Stimulated activated CD4-positive, alpha-beta T cell treated with anti-CD3 and anti-CD28 coated beads, Interleukin-4, amount 100 ng/mL, for 48 hours (primary cell): ENCODE data around the gene PPP1R3G.

ENCODE experiments used
- DNase-seq, 2 donors: peaks; one replicate each; pipeline ENCODE4 v3.0.0-alpha.2; 2020; ENCODE audit warnings: low read depth in 2 of 2

Gene PPP1R3G

DNA sequence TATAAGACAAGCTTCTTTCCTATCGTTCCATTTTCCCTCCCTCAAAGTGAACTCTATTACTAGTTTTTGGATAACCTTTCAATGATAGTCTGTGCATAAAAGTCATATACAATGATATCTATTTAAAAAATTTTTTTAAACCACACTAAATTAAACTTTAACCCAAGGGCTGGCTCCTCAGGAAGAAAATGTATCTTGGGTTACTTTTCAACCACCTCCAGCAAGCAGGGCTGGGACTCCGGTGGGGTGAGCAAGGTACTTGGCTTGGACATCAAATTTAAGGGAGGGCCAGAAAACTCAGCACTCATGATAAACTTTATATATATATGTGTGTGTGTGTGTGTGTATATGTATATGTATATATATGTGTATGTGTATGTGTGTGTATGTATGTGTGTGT is 13.9 kb upstream of the PPP1R3G start:
- no peak for DNase-seq

DNA sequence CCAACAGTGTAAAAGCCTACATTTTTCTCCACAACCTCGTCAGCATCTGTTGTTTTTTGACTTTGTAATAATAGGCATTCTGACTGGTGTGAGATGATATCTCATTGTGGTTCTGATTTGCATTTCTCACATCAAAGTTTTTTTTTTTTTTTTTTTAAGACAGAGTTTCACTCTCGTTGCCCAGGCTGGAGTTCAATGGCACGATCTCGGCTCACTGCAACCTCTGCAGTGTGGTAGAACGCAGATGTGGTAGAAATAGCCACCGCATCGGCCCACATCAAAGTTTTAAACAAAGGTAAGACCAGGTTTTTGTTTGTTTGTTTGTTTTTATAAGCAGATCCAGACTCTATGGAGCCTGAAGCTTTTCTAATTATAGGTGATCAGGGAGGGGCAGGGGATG is 12.7 kb upstream of the PPP1R3G start:
- DNase-seq = no peak

DNA sequence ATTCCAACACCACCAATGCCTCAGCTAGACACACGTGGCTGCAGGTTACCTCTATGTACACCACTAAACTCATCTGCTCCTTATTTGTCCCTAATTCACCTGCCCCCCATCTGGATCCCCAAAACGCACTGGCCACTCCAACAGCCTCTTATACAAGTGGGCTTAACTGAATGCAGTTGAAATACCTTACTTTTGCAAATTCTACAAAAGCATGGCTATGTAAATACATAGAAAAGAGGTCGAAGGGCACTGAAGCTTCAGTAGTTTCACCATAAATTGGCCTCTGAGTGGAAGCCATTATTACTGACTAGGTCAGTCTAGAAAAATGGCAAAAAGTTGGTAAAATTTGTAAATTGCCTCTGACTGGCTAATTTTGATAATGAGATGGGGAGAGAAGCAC is 11.1 kb upstream of the PPP1R3G start:
- DNase-seq = no peak

DNA sequence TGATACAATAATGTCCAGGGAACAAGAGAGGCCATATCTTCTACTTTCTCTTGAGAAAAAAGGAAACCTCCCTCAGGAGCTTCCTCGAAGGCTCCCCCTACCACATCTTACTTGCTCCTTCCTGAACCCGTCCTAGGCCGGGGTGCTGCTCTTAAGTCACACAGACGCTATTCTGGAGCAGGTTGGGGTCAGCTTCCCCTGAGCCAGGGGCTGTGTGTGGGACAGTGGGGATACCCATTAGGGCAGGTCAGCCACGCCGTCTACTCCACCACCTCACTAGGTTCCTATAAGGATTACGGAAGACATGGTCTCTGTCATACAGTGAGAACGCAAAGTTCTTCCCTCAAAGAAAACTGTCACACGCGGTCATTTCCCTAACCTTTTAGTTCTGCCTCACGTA is 8.2 kb upstream of the PPP1R3G start:
- DNase-seq = no peak

DNA sequence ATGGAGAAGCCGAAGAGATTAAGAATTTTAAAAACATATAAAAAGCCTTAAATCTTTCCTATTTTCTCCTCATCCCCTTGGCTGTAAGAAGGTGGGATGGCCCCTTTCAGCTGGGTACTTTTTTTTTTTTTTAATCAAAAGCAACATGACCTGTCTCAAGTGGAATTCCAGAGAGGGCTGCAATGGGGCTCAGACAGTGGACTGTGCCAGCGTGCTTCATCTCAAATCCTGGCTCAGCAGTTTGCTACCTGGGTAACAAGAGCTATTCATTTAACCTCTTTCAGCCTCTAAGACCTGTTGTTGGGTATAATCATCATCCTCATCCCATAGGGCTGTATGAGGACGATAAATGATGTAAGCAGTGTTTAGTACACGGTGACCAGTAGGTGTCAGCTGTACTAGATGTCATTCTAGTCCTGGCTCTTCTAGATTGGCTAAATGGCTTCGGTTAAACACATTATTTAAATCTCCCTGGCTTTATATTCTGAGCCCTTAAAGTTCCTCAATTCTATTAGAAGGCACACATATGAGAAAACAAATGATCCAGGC is 6.9 kb upstream of the PPP1R3G start:
- DNase-seq = no peak

DNA sequence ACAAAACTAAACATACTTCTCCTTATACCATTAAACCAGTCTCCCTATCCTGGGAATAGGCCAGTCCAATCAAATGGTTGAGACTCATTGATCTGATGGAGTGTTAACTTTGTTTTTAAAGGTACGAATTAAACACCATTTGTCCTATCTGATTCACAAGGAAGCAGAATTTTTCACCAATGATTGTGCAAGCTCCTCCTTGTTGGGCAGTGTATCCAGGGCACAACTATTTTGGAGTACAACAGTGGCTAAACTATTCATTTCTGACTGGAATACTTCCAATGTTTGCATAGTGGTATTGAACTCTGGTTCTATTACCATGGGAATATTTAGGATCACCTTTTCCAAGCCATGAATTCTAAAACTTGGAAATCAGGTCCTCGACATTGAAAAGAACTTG is 5.4 kb upstream of the PPP1R3G start:
- DNase-seq = no peak

DNA sequence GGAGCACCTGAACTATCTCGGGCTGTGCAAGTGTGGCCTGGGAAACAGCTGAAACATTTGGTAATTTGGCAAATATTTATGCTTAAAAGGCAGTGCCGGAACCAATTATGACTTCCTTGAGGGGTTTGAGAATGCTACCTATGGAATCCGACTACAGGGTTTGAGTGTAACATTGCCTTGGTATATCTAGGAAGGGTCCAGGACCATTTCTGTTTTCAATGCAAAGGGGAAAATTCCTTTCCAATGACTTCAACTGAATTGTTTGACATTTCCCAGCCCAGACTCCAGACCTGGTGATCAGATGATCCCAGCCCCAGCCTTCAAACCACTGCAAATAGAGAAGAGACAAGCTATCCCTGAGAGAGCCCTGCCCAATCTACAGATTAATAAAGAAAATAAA is 4.6 kb upstream of the PPP1R3G start:
- no peak for DNase-seq

DNA sequence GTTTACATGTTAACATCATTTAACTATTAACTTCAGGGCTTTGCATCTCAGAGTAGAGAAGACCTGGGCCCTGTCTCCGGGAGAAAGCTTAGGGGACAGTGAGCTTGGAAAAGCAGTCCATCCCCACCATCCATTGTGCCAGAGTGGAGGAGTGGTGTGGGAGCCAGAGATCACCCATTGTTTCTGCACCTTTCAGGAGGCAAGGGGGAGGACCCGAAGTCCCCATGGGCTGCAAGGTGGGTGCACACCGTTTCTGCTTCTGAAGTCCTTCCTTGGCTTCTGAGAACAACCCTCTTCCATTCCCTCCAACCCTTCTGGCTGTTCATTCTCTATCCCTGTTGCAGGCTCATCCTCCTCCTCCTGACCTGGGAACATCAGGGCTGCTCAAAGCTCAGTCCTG is 4.0 kb upstream of the PPP1R3G start:
- DNase-seq = no peak

DNA sequence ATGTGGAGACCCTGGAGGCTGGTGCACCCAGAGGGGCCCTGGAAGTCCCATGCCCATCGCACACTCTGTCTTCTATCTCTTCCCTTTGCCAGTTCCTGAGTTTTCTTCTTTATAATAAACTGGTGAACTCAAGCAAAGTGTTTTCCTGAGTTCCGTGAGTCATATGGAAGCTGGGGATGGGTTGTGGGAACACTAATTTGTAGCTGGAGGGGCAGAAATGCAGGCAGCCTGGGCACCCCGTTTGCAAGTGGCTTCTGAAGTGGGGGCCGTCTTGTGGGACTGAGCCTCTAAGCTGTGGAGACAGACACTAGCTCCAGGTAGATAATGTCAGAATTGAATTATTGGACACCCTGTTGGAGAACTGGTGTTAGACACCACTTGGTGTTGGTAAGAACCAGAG is 3.2 kb upstream of the PPP1R3G start:
- no peak for DNase-seq

DNA sequence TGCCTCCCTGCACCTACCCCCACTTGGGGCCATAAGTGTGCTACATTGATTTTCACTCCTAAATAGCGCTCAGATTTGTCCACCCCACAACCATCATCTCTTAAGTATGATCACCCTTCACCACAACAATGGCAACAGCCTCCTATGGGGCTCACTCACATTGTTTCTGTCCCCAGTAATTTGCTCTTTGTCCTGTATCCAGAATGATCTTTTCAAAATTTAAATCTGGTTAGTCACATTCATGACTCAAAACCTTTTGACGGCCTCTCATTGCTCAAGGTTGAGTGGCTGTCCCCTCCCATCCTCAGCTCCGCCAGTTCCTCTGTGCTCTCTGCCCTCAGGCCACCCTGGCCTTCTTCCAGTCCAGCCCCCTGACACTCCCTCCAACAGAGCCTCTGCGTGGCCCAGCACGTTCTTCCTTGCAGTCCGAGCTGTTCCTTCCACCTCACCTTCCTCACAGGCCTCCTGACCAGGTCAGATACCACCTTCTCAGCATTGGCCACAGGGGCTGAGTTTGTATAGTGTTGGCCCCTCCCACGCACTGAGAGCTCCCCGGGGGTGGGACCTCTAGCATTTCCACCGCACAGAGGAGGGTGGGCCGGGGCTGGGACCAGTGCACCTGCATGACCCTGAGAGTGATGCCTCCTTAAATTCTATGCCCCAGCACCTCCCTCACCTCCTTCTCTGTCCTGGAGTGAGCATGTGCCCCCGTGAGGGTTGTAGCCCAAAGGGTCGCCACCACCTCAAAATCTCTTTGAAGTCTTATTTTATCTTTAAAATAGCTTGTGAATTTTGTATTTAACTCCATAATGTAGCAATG is 2.4 kb upstream of the PPP1R3G start:
- DNase-seq = no peak

DNA sequence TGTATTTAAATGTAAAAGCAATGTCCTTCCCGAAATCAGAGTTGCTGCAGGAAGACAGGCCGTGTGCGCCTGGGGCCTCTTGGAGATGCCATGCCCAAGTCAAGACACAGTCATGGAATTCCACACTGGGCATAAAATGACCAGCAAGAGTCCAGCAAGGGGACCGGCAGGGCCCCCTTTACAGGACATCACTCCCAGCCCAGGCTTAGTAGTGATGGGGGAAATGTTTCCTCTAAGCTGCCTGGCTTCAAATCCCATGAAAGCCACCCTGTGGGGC is 1.9 kb upstream of the PPP1R3G start:
- DNase-seq = no peak

DNA sequence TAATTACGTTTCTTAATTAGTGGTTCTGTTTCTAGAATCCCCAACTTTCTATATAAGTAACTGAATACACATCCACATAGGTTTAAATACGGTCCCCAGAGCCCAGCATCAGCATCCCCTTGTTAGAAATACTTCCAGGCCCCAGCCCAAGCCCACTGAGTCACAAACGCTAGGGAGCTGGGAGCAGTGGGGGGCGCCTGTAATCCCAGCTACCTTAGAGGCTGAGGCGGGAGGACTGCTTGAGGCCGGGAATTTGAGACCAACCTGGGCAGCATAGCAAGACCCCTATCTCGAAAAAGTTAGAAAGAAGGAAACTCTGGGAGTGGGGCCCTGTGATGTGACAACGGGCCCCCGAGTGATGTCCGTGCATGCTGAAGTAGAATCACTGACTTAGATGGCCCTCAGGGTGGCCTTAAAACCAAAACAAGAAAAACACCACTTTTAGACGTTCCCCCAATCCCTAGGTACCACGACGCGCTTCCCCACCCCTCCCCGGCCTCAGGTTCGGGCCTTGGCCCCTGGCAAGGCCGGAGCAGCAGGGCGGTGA is 1.3 kb upstream of the PPP1R3G start:
- no peak for DNase-seq

DNA sequence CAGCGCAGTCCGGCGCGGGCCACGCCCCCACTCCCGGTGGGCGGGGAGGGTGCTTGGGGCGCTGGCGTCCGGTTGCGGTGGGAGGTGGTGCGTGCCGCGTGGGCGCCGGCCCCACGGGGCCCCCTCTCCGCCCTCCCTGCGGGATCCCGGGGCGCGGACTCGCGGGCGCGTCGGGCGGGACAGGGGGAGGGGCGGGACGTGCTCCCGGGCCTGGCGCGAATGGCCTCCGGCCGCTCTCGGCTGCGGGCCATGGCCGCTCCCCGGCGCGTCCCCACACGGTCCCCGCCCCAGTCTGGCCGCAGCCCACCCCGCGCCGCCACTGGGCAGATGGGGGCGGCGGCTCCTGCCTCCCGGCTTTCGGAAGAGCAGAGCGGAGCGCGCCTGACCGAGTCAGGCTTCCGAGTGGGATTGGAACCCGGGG is 771 bp upstream of the PPP1R3G start:
- no peak for DNase-seq

DNA sequence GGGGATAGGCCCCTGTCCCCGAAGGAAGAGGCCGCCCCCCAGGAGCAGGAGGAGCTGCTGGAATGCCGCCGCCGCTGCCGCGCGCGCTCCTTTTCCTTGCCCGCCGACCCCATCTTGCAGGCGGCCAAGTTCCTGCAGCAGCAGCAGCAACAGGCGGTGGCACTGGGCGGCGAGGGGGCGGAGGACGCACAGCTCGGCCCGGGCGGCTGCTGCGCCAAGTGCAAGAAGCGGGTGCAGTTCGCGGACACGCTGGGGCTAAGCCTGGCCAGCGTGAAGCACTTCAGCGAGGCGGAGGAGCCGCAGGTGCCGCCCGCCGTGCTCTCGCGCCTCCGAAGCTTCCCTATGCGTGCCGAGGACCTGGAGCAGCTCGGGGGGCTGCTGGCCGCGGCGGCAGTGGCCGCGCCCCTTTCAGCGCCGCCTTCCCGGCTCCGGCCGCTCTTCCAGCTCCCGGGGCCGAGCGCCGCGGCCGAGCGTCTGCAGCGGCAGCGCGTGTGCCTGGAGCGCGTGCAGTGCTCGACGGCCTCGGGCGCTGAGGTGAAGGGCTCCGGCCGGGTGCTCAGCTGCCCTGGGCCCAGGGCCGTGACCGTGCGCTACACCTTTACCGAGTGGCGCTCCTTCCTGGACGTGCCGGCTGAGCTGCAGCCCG is 630 bp downstream of the PPP1R3G start:
- DNase-seq = no peak

DNA sequence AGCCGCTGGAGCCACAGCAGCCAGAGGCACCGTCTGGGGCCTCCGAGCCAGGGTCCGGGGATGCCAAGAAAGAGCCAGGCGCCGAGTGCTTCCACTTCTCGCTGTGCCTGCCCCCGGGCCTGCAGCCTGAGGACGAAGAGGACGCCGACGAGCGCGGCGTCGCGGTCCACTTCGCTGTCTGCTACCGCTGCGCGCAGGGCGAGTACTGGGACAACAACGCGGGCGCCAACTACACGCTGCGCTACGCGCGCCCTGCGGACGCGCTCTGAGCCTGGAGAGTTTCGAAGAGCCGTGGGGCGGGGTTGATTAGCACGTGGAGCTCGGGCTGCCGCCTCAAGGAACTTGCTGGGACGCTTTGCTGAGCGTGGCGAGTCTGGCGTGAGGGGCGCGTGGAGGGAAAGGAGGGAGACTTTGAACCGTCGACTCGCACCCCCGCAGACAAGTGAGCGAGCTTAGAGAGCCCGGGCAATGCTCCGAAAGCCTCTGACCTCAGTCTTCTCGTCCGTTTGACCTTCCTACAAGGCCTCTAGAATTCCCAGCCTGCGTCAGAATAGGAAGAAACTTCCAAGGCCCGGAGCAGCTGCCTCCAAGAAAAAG is 1.3 kb downstream of the PPP1R3G start:
- no peak for DNase-seq

DNA sequence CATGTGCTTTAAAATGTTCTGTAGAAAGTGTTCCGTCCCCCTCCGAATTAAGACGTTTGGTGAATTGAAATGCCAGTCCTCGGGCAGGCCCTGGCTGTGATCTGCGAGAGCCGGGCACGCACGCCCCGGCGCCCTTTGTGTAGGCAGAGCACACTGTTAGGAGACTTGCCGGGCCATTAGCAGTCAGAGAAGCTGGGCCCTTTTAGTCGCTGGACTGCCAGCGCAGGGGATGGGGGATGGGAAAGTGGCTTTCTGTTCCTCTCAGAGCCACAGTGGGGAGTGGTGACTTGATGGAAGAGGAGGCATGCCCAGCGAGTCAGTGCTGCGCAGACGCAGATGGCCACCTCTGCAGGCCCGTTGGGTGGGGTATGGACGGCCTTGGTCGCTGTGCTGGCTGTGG is 2.2 kb downstream of the PPP1R3G start:
- DNase-seq = no peak

DNA sequence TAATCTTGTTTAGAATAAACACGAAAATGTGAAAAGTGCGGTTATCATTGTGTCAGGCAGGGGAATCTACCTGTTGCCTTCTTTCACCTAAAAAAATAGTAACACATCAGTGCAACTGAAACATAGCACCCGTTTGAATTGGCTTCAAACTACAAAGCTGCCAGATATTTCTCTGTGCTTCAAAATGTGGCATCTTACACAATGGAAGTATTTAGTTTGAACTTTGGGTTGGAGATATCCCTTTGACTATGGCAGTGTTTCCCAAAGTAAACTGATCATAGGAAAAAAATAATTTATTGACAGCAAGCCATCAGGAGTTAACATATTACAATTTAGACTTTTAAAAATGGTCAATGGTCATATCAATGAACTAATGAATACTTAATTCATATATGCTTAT is 3.6 kb downstream of the PPP1R3G start:
- no peak for DNase-seq

DNA sequence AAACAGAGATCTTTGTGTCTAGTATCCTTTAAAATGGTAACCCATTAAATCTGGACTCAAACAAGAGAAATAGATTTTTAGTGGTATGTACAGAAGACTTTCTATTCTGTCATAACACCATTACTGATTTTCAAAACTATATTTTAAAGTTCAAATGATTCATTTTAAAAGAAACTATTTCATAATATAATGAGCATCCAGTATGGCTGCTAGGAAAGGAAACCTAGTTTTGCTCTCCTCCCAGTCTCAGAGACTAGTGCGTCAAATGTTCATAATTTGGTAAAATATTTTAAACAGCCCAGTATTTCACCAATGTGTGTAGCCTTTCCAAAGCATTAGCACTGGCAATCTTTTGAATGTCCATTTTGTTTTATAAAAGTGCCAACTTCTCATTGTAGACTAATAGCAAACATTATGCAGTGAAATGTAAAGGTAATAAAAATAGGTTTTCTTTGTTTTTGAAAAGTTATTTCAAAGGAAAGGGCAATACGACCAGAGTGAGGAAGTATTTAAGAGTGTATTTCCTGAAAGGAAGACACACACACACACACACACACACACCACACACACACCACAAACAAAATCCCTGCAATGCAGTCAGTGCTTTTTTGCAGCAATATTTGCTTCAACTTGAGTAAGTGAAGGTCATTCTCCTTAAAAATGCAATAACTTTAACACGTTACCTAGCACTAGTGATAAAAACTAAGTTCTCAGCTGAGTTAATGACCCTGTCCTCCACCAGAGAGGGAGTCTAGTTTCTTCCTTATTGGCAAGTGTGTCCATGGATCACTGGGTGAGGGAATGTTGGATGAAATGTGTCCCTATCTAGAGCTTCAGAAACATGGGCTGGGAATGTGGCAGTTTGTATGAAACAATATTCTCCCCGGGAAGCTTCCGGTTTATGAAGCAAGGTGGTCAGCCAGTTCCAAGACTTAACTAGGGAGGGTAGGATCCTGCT is 4.6 kb downstream of the PPP1R3G start:
- DNase-seq = no peak

DNA sequence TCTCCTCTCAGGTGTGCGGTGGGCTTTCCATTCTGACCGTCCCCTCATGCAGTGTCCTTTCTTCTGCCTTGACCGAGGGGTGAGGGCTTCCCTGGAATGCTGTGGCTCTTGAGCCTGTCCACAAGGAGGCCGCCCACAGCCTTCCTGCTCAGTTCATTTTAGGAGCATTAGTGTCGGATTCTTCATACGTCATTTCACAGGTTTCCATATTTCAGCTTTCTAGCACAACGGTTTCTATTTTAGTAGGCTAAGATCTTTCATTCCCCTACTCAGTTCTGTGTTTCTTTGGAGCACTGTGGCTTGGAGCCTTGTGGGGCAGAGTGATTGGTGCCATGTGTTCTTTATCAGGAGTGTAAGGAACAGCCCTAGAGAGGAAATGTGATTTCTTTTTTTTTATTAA is 5.5 kb downstream of the PPP1R3G start:
- DNase-seq = no peak

DNA sequence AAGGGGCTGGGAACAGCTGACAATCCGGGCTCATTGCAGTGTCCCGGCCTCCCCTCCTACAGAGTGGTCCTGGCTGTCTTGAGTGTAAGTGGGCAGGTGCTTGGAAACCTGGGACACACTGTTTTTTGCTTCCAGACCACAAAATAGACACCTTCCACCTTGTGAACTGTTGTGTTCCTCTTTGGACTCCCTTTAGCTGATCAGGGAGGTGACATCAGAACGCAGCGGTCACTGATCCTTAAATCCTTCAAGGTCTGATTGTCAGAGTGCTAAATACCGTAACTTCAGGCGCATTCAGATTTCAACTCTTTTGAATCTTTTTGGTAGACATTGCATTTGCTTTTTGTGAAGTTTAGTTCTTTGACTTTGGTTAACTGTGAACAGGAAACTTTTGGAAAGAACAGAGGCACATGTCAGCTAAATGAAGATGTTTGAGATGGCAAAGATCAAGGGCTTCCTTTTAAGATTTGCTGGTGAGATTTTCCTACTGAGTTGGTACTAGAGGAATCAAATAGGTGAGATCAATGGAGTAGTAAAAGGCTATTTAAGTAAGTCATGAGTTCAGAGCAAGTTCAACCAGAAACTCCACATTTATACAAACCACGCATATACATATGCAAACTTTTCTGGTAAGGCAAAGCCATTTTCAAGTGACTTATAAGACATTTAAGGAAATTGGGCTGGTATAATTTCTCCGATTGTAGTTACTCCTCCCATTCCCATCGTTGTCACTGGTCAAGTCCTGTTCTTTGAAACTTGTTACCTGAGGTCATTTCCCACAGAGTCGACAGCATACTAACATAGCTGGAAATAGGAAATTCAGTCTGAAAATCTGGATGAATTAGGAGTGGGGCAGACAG is 6.3 kb downstream of the PPP1R3G start:
- DNase-seq = no peak
